GM18505 (cell line): ENCODE measurements around the gene ARID5B.
A peak's percentile ranks its signal among the peaks of the same experiment; 100 is the strongest.

Experiments
- ATAC-seq: cut with Tn5 transposase; IDR thresholded peaks from one replicate; pipeline ENCODE4 v1.9.1; 2021; ENCODE audit not compliant: unreplicated experiment
- POLR2A ChIP-seq: IDR thresholded peaks from 4 replicates; pipeline ENCODE4 v1.6.1; 2011; ENCODE audit warnings: borderline replicate concordance; ENCODE audit not compliant: insufficient read depth, insufficient read length; ENCODE audit errors: extremely low read depth

ARID5B gene

DNA sequence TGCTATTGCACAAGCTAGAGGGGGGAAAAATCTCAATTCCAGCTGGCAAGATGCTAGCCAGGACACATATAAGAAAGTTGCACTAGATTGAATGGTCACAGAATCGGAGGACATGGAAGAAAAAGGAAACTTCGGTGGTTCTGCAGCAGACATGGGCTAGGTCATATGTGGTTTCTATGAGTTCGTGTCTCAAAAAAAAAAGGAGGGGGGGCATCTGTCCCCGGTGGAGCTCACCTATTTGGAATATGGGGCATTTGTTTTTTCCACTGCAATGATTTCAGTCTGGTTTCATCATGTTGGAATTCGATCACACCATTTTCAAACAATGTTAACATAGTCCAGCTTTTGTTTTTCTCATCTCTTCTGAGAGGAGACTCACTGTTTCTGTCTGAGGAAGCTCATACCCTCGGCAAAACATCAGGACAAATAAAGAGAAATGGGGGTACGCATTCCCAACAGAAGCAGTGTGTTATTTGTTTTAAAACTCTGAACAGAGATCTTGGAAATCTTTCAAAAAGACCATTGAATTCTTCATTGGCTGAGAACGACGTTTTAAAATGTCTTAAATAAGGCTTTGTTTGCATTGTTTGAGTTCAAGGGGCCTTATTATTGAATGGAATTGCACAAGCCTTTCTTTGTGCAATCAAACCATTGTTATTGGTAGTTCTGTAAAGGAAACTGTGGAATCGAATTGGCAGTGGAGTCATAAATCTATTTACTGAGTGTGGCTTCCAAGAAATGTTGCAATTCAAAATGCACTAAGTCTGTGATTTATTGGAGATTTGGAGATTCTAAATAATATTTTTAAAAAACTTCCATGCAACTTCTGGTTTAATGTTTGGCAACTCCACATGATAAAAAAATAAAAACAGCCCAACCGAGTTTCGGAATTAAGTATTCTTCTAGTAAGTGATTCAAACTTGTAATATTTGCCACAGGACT is 194.0 kb downstream of the ARID5B start:
- TF ChIP-seq POLR2A, result no peak
- ATAC-seq, result no peak

DNA sequence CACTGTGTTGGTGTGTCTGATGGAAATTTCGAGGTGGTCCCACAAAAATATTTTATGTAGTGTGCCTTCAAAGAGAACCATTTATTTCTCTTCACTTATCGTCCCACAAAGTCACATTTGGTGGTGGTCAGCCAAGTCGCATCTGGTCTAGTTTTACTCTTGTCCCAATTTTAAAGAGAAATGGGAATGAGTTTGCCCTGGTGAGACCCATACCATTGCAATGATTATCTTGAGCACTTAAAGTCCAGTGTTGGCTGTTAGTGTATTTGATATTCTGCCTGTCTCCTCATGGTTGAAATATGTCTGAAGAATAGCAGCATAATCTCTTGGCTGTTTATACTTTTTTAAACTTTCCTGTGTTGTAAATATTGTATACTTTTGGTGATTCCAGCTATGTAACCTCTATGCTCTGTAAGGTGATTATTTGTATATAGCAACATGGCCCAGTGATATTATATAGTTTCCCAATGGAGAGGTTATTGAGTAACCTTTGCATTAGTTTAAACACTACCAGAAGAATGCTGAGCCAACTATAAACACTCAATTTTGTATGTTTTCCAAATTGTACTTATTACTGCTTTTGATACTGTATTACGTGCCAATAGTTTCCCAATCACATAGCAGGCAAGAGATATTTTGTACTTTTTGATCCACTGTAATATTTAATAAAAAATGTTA is 194.9 kb downstream of the ARID5B start:
- no peak for TF ChIP-seq POLR2A
- ATAC-seq, result no peak

DNA sequence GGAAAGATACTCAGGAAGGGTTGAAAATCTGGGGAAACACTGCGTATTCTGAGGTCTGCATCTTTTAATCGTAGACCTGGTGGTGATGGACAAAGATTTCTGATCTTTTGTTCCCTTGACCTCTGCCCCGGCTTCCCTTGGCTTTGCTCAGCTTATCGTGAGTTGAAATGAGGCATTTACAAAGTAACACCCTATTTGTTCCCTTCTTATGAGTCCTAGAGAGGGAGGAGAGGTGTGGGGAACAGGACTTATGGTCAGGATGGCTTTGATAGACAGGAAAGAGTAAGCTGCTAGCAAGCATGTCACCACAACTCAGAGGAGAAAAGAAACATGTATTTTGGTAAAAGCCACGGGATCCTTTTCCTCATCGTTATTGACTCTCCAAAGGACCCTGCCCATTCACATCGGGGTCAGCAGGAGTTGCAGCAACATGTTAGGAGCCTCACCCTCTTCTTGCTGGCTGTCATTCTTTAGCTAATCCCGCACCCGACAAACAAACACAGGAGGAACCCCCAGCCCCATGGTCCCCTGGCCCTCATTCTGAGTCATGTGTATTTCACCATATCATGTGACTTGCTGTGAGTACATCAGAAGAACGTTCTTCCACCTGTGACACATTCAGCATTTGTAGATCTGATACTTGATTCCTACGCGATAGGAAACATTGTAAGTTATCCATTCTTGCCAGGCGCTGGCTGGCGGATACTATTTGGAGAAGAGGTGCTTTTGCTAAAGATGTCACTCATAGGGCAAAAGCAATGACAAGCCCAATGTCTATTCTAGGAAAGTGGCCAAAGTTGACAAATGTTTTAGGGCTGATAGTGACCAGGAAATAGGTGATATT is 197.0 kb downstream of the ARID5B start:
- no peak for ATAC-seq
- no peak for TF ChIP-seq POLR2A

DNA sequence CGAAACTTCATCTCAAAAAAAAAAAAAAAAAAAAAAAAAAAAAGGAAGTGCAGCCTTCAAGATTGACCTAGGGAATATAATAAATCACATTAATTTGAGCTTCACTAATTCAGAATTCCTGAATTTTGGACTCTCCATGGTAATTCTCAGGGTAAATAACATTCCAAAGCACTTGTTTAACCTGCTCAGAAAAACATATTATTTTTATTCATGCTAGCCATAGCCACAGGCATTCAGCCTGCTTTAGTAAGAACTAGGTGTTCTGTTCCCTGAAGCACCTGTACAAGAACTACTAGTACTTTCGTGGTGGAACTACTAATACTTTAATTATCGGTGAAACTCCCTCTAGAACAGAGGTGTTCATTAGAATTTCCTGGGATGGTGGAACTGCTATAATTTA is 197.8 kb downstream of the ARID5B start:
- no peak for TF ChIP-seq POLR2A
- no peak for ATAC-seq

DNA sequence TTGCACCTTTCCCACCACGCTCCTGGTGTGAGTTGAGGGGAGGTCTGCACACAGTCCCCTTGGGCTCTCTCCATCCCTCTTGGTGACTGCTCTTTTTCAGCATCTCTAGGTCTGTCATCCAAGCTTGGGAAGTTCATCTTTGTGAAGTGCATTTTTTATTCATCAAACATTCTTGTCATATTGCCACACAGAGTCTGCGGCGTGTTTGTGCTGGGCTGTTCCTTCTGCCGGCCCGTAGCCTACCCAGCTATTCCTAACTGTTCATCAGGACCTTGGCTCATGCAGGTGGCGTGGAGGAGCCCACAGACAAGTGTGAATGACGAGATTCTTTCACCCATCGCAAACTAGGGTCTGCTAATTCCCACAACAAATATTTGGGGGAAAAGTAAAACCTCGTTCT is 202.4 kb downstream of the ARID5B start:
- no peak for ATAC-seq
- no peak for TF ChIP-seq POLR2A

DNA sequence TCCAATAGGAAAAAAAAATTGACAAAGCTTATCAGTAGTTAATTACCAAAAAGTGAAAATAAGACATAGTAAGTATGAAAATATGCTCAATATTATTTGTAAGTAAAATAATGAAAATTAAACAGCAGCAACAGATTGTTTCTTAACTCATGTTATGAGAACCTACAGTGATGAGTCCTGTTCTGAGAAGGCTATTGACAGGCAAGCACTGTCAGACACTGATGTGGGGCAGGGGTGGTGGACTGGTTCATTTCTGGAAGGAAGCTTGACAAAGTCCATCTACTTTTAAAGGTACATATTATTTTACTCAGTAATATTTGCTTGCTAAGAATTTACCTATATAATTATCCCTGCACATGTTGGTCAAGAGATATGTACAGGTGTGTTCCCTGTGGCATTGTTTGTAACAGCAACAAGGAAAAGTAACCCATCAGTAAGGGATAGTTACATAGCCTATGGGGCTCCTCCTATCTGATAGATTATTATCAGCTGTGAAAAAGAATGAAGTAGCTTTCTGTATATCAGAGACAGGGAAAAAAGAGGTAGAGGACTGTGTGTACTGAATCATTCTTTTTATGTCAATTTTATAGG is 205.5 kb downstream of the ARID5B start:
- ATAC-seq, result no peak
- no peak for TF ChIP-seq POLR2A

DNA sequence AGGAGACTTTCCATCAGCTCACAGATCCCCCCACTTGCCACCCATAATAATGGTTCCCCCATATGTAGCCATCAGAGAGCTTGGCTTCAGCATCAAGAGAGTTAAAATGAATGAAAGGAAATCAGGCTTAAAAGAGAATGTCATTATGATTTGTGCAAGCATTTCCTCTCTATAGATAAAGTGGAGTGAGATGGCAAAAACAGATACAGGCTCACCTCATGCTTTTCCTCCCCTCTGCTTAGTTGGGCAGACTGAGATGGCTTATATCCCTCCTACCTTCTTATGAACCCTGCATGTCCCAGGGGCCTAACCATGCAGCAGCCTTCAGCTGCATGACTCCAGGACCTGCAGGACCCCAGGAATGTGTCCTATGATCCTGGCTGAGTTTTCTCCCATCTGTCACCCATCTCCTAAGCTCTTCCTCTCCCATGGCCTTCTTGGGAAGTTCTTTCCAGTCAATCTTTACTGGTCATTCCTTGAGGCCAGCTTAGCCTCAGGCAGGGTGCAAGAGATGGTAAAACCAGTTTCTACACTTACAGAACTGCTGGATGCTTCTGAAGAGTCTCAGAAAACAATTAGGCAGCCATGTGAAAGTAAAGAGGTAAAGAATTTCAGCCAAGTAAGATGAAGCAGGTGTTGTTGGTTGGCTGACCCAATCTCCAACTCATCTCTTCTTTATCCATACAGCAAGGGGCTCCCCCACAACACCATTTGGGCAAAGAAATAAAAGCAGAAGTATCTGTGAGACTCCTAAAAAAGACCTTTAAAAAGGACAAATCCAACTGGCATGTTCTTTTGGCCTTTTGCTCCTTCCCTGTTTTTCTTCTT is 207.5 kb downstream of the ARID5B start:
- TF ChIP-seq POLR2A, result no peak
- no peak for ATAC-seq

DNA sequence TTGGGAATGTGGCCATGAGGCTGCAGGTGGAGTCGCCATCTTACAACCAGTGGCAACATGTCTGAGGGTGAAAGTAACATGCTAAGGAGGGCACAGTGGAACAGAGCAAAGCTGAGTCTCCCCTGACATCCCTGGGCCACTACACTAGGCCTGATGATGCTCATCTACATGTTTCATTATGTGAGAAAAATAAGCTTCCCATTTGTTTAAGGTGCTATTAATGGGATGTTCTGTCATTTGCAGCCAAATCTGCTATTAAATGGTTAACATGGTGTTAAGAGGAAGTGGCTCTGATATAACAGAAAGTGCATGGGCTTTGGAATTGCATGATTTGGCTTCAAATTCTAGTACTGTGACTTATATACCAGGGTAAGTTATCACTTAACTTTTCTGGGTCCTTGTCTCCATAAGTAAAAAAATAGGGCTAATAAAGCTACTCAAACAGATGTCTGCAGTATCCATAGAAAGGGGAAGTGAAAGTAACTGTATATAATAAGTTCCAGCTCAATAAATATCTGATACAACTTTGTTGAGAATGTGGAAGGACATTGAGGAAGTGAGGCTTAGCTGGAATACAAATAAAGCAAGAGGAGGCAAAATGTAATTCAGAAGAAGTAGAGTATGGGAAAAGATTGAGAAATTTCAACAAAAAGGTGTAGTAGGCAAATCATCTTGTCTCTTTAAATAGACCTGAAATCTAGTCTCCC is 208.2 kb downstream of the ARID5B start:
- TF ChIP-seq POLR2A, result no peak
- ATAC-seq, result peak; percentile 86

DNA sequence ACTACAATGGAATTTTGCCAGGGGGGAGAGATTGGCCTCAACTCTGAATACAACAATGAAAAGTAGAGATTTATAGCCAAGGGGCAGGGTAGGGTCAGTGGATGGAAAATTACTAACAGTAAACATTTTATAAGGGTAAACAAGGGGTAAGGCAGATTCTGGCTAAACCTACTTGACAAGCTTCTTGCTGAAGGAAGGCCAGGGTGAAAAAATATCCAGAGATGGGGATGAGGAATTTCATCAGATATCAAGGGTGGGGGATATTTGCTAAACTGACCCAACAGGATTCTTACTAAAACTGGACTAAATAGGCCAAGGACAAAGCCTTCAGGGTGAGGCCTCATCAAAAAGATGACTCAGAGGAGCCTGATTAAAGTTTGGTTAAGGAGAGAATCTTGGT is 210.8 kb downstream of the ARID5B start:
- no peak for TF ChIP-seq POLR2A
- no peak for ATAC-seq

DNA sequence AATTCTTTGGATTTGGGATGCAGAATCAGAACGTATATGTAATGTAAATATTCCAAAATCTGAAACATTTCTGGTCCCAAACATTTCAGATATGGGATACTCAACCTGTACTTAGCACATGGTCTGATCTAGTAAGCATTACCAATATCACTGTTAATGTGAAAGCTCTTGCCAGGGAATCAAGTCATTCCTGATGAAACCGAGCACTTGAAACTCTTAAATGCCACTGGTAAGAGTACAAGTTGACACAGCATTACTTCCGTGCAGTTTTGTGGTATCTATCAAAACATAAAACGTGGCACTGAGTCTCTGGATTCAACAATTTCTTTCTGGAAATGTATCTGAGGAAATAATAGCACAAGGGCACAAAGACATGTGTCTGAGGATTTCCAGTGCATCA is 211.5 kb downstream of the ARID5B start:
- ATAC-seq, result no peak
- TF ChIP-seq POLR2A, result no peak

DNA sequence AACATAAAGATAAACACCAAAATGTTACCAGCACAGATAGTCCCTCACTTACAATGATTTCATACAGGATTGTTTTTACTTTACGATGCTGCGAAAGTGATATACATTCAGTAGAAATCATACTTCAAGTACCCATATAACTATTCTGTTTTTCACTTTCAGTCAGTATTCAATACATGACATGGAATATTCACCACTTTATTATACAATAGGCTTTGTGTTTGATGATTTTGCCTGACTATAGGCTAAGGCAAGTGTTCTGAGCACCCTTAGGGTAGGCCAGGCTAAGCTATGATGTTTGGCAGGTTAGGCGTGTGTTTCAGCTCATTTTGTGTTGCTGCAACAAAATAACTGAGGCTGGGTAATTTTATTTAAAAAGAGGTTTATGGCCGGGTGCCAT is 212.2 kb downstream of the ARID5B start:
- no peak for ATAC-seq
- TF ChIP-seq POLR2A, result no peak

DNA sequence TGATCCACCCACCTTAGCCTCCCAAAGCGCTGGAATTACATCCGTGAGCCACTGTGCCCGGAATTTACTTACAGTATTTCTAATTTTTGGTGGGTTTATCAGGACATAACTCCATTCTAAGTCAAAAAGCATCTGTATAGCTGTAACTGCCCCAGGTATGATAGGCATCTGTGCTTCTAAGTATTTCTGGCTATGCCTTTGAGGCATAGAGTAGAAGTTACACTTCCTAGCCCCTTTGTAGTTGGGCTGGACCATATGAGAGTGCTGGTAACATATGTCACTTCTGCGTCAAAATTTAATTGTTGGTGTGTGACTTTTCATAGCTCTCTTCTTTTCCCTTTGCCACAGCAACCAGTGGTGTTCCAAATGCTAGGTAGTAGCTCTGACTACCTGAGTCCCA is 213.8 kb downstream of the ARID5B start:
- no peak for ATAC-seq
- TF ChIP-seq POLR2A, result no peak
